ENCODE data around the gene OR6S1.
"Not testable (repeated sequence)": the region's sequence is repeated elsewhere in the genome, so short reads cannot be mapped to it uniquely, and the experiment has no call there.

The OR6S1 gene

GRCh38 chr14:20630340-20631022, 11.0 kb downstream of the OR6S1 start:
- DNase-seq, result no peak

GRCh38 chr14:20628063-20628854, 13.2 kb downstream of the OR6S1 start:
- DNase-seq, result no peak

- no peak for DNase-seq
Measured at GRCh38 chr14:20627346-20628027, 14.0 kb downstream of the OR6S1 start.

- no peak for DNase-seq
Measured at GRCh38 chr14:20626274-20626673, 15.2 kb downstream of the OR6S1 start.

GRCh38 chr14:20624495-20625070, 16.9 kb downstream of the OR6S1 start:
- peak; percentile 87 for DNase-seq

- peak; percentile 37 for DNase-seq
Measured at GRCh38 chr14:20623798-20624197, 17.7 kb downstream of the OR6S1 start.

- no peak for DNase-seq
Measured at GRCh38 chr14:20622816-20623291, 18.6 kb downstream of the OR6S1 start.

- DNase-seq, result no peak
Measured at GRCh38 chr14:20620798-20621478, 20.6 kb downstream of the OR6S1 start.

GRCh38 chr14:20619688-20620087, 21.8 kb downstream of the OR6S1 start:
- not testable (repeated sequence) for DNase-seq

GRCh38 chr14:20618271-20618749, 23.2 kb downstream of the OR6S1 start:
- no peak for DNase-seq

- DNase-seq, result no peak
Measured at GRCh38 chr14:20617138-20618003, 24.1 kb downstream of the OR6S1 start.

GRCh38 chr14:20615996-20616395, 25.5 kb downstream of the OR6S1 start:
- DNase-seq, result no peak

GRCh38 chr14:20614038-20614840, 27.3 kb downstream of the OR6S1 start:
- DNase-seq, result no peak

GRCh38 chr14:20613094-20614037, 28.1 kb downstream of the OR6S1 start:
- DNase-seq, result peak; percentile 89

GRCh38 chr14:20612403-20612802, 29.1 kb downstream of the OR6S1 start:
- DNase-seq, result no peak

- DNase-seq, result no peak
Measured at GRCh38 chr14:20611277-20611676, 30.2 kb downstream of the OR6S1 start.

- peak; percentile 50 for DNase-seq
Measured at GRCh38 chr14:20610002-20610765, 31.3 kb downstream of the OR6S1 start.

- peak; percentile 74 for DNase-seq
Measured at GRCh38 chr14:20609215-20610001, 32.1 kb downstream of the OR6S1 start.

Measured in GF-D8 (cell line).